Measurements from ENCODE around the gene ADM2. TPM values are rescaled to one million over a fixed set of nuclear protein-coding genes. Genes with fewer than 3 reads are reported as not detected.

Gene ADM2
- total RNA-seq, 1 experiment from 2014 or later: 11.9 TPM

- Histone ChIP-seq H2BK12ac (ENCODE audit: insufficient read length, low read depth, low read length) (no peak overlapping the region), H2AK5ac (ENCODE audit: insufficient read length, low read length) (no peak overlapping the region), H3K4me2 (ENCODE audit: insufficient read depth, insufficient read length, low read length) (no peak overlapping the region), H3K56ac (ENCODE audit: insufficient read length, low read depth, low read length) (no peak overlapping the region), H2BK120ac (ENCODE audit: low read depth, low read length, poor library complexity, severe bottlenecking) (no peak overlapping the region), H3K4ac (ENCODE audit: low read depth, low read length) (no peak overlapping the region), H4K20me1 (ENCODE audit: control insufficient read depth, insufficient read depth, insufficient read length) (no peaks in the 10 kb centered on the region), H3K4me1 (ENCODE audit: insufficient read depth, low read length) (no peaks in the 10 kb centered on the region), H3K23me2 (ENCODE audit: insufficient read length, low read depth, low read length, poor library complexity, severe bottlenecking) (peaks cover 12% of the 10 kb centered on the region), H3K27me3 (ENCODE audit: insufficient read depth, low read length) (no peaks in the 10 kb centered on the region), H3K9me3 (ENCODE audit: control insufficient read depth, low read depth, low read length) (no peaks in the 10 kb centered on the region), H3K27ac (ENCODE audit: insufficient read length, low read depth, low read length) (no peak overlapping the region), H3K23ac (ENCODE audit: insufficient read length, low read depth, low read length) (no peak overlapping the region), H3K79me1 (ENCODE audit: insufficient read depth, low read depth, low read length, poor library complexity, severe bottlenecking) (peaks cover 7% of the 10 kb centered on the region), H4K8ac (replicated peaks; ENCODE audit: insufficient read length, low read depth, low read length) (no peak overlapping the region), H3K9ac (ENCODE audit: extremely low read depth, insufficient read length, low read length) (no peak overlapping the region), H2BK5ac (ENCODE audit: insufficient read length, low read length) (no peak overlapping the region), H2AFZ (ENCODE audit: low read length) (no peak overlapping the region), H2BK15ac (ENCODE audit: low read depth, low read length) (no peak overlapping the region), H3K18ac (ENCODE audit: insufficient read length, low read depth, low read length) (no peak overlapping the region), H3K79me2 (ENCODE audit: insufficient read depth, low read length) (peaks cover 9% of the 10 kb centered on the region; the same call in 1 of the 2 replicates), H2BK20ac (ENCODE audit: low read depth, low read length, poor library complexity, severe bottlenecking) (no peak overlapping the region), H4K5ac (ENCODE audit: insufficient read length, low read depth, low read length) (no peak overlapping the region), H4K91ac (ENCODE audit: insufficient read length, low read depth, low read length) (no peak overlapping the region), H3T11ph (ENCODE audit: low read length) (no peak overlapping the region), H3K14ac (ENCODE audit: insufficient read depth, low read length) (no peak overlapping the region)
- H3K4me1 Mint-ChIP-seq: peaks cover 10 to 14% of the 10 kb centered on the region in 2 experiments
- H3K27me3 Mint-ChIP-seq (ENCODE audit: low read depth): no peaks in the 10 kb centered on the region
- no peaks in the 10 kb centered on the region for H3K9me3 Mint-ChIP-seq
- DNase-seq: no peak
- no peak overlapping the region for H3K4me3 Mint-ChIP-seq
- no peak overlapping the region for H3K27ac Mint-ChIP-seq
- no peak for TF ChIP-seq CTCF (conservative IDR thresholded peaks at IDR 0.05)
- peaks cover 0 to 3% (median 0%) of the 10 kb centered on the region in 3 experiments; a peak in 2 of 7 replicates for H3K36me3 Mint-ChIP-seq (ENCODE audit: insufficient read depth in 1 of 3, low read depth in 3 of 3)
- no CpG with 5 or more reads among the region's 14 CpGs for WGBS (ENCODE audit: extremely low coverage, insufficient read length, low lambda C conversion rate)
Measured at GRCh38 chr22:50505276-50505775, 24.0 kb downstream of the ADM2 start.
